Naive thymus-derived CD4-positive, alpha-beta T cell (primary cell): ENCODE measurements around the gene TMEM30A. TPM values are rescaled to one million over a fixed set of nuclear protein-coding genes. Genes with fewer than 3 reads are reported as not detected.
A peak's percentile ranks its signal among the peaks of the same experiment; 100 is the strongest.

Experiments
- ATAC-seq: fragments of 150-1000 bp; cut with Tn5 transposase; 2 replicates; pipeline ENCODE4 v1.10.0; 2021; ENCODE audit warnings: mild to moderate bottlenecking, moderate library complexity
- CTCF ChIA-PET: fragments of 350-600 bp; sonication (Branson Sonifier 250); formaldehyde crosslinking; loops from one replicate; lab custom pipeline; 2021; ENCODE audit warnings: antibody characterized with exemption; lab: Charles Lee
- POLR2A ChIA-PET: fragments of 350-600 bp; sonication (Branson Sonifier 250); formaldehyde crosslinking; loops from one replicate; lab custom pipeline; 2021; ENCODE audit warnings: antibody characterized with exemption, inconsistent platforms; lab: Charles Lee
- DNase-seq, 9 donors: peaks; one replicate each; pipeline versions ENCODE4 v3.0.0 to v3.0.0-alpha.2; 2020 to 2022; ENCODE audit warnings: mixed read lengths in 1 of 9
- H3K27ac ChIP-seq: one replicate; pipeline ENCODE4 v1.7.0; 2013; ENCODE audit warnings: mild to moderate bottlenecking, low read depth, low read length, moderate library complexity
- H3K27me3 ChIP-seq, 2 donors: one replicate each; pipeline ENCODE4 v1.7.0; 2013; ENCODE audit warnings: low read length in 2 of 2, mild to moderate bottlenecking in 2 of 2, moderate library complexity in 2 of 2; ENCODE audit not compliant: control insufficient read depth in 2 of 2, insufficient read depth in 2 of 2
- H3K36me3 ChIP-seq, 3 experiments: 1 replicate in 2 of 3; 2 replicates in 1 of 3; pipeline ENCODE4 v1.7.0; 2013; ENCODE audit warnings: low read length in 3 of 3, mild to moderate bottlenecking in 3 of 3, moderate library complexity in 1 of 3; ENCODE audit not compliant: insufficient read depth in 3 of 3, control insufficient read depth in 2 of 3
- H3K4me1 ChIP-seq, 2 donors: one replicate each; pipeline ENCODE4 v1.7.0; 2013; ENCODE audit warnings: low read length in 2 of 2, mild to moderate bottlenecking in 2 of 2, moderate library complexity in 1 of 2; ENCODE audit not compliant: control insufficient read depth in 2 of 2, insufficient read depth in 2 of 2
- H3K4me3 ChIP-seq: 2 replicates; pipeline ENCODE4 v1.7.0; 2013; ENCODE audit warnings: mild to moderate bottlenecking, low read length
- H3K9me3 ChIP-seq, 3 experiments: 1 replicate in 2 of 3; 2 replicates in 1 of 3; pipeline ENCODE4 v1.7.0; 2013; ENCODE audit warnings: low read length in 3 of 3; ENCODE audit not compliant: control insufficient read depth in 2 of 3
- H3K27ac Mint-ChIP-seq, 9 donors: one replicate each; pipeline ENCODE4 v1.8.0; 2020 to 2022; ENCODE audit warnings: mixed read lengths in 9 of 9, mild to moderate bottlenecking in 8 of 9, moderate library complexity in 5 of 9, inconsistent platforms in 2 of 9
- H3K27me3 Mint-ChIP-seq, 5 donors: one replicate each; pipeline ENCODE4 v1.8.0; 2021 to 2022; ENCODE audit warnings: mixed read lengths in 5 of 5, mild to moderate bottlenecking in 1 of 5
- H3K36me3 Mint-ChIP-seq, 5 donors: one replicate each; pipeline ENCODE4 v1.8.0; 2020 to 2022; ENCODE audit warnings: mixed read lengths in 5 of 5, mild to moderate bottlenecking in 3 of 5, inconsistent platforms in 1 of 5
- H3K4me1 Mint-ChIP-seq, 7 donors: one replicate each; pipeline ENCODE4 v1.8.0; 2020 to 2022; ENCODE audit warnings: mixed read lengths in 7 of 7, mild to moderate bottlenecking in 3 of 7, inconsistent platforms in 1 of 7
- H3K4me3 Mint-ChIP-seq, 10 donors: one replicate each; pipeline ENCODE4 v1.8.0; 2020 to 2022; ENCODE audit warnings: mild to moderate bottlenecking in 10 of 10, mixed read lengths in 10 of 10, moderate library complexity in 6 of 10, inconsistent platforms in 2 of 10
- H3K9me3 Mint-ChIP-seq, 11 donors: one replicate each; pipeline ENCODE4 v1.8.0; 2020 to 2022; ENCODE audit warnings: mixed read lengths in 11 of 11, mild to moderate bottlenecking in 4 of 11, inconsistent platforms in 1 of 11, moderate library complexity in 1 of 11
- intact Hi-C, 2 donors: fragments of 100-400 bp; cut with micrococcal nuclease; formaldehyde crosslinking; loops; one replicate each; pipeline ENCODE4 v1.15.1; 2023
- polyA plus RNA-seq, 2 donors: library from polyadenylated mRNA; unstranded; fragments of 300-500 nt; fragmentation: Illumina TruSeq; gene quantifications; one replicate each; pipeline ENCODE4 v1.2.3, GENCODE V29; 2021
- total RNA-seq, 6 experiments: library from RNA in 5 of 6; stranded (reverse) in 5 of 6; gene quantifications; 1 replicate in 5 of 6; 2 replicates in 1 of 6; pipeline ENCODE4 v1.2.3 and lab custom pipeline; 2021 to 2026

TMEM30A gene
- total and polyA plus RNA-seq, 7 experiments from 2014 or later = 26.7 to 91.4 (median 40.6) TPM

DNA sequence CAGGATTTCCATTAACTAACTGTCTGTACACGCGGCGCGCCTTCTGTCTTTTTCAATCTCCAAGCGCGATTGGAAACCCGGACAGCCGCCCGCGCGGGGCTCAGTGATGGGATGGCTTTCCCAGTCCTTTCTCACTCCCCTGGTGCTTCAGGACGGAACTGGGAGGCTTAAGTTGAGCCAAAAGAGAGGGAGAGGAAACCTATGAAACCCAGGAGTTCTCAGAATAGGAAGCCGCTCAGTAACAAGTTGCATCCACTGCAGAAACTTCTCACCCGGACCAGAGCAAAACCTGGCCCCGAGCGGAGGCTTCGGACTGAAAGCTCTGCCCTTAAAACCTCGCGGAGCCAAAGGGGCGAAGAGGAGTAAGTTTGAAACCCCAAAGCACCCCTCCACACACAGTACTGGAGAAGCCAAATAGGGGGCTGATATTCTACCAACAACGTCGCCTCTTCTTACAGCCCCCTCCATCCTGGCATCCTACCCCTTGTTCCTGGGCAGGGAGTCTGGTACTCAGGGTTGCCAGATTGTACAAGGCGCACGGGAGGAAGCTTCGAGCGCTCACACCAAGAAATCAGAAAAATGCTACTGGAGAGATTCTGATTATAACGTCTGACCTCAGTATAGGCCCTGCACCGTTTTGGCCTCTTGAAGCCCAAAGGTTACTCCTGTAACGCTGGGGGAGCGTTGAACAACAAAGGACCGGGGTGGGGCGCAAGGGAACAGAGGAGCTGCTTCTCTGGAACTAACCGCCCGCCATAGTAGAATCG, 77.8 kb downstream of the TMEM30A start:
- H3K27ac Mint-ChIP-seq = no peak overlapping the region
- intact Hi-C loops = loop anchor here in 1 of 2 donors (5.0 to 10.0 kb wide), 3 partner anchors 632 to 1529 kb away; no protein-coding TSS in a partner anchor
- H3K4me1 ChIP-seq = peaks cover 24 to 45% of the 10 kb centered on the region in 2 donors

GRCh38 chr6:75205776-75206575, 78.6 kb downstream of the TMEM30A start, which contains the start of gene COL12A1:
Gene COL12A1, minus strand, starts transcription at chr6:75206053. Its CDS starts 3,261 bp downstream, at chr6:75202792.
- no peaks in the 10 kb centered on the region for H3K9me3 ChIP-seq
- H3K4me1 ChIP-seq = peaks cover 24 to 45% of the 10 kb centered on the region in 2 donors
- CTCF ChIA-PET = interaction anchor here (1.1 to 1.4 kb wide), 2 partner anchors 34 to 1467 kb away, joined by 4 read pairs; no protein-coding TSS in a partner anchor
- no peak for ATAC-seq
- peak within 1 kb of the TSS; percentile 77 to 92 (median 80) for H3K4me3 Mint-ChIP-seq
- H3K27ac Mint-ChIP-seq = peak within 1 kb of the TSS in 1 of 9 donors; percentile 62
- intact Hi-C loops = loop anchor here in 1 of 2 donors (5.0 to 10.0 kb wide), 3 partner anchors 631 to 1529 kb away; no protein-coding TSS in a partner anchor
- H3K27me3 ChIP-seq = peaks cover 4 to 34% of the 10 kb centered on the region in 2 donors
- H3K27ac ChIP-seq = no peak within 1 kb of the TSS
- H3K9me3 Mint-ChIP-seq = peaks cover 0 to 2% (median 0%) of the 10 kb centered on the region in 11 donors
- H3K36me3 ChIP-seq = no peaks in the 10 kb centered on the region
- POLR2A ChIA-PET = no interaction called here
- peaks cover 43 to 65% (median 60%) of the 10 kb centered on the region in 7 donors for H3K4me1 Mint-ChIP-seq
- peak in 1 of 9 donors; percentile 7 for DNase-seq
- H3K4me3 ChIP-seq = peak within 1 kb of the TSS; percentile 33
- peaks cover 0 to 11% (median 0%) of the 10 kb centered on the region in 5 donors for H3K36me3 Mint-ChIP-seq
- H3K27me3 Mint-ChIP-seq = peaks cover 84 to 94% (median 87%) of the 10 kb centered on the region in 5 donors

More for the DNA sequence above, 77.8 kb downstream of the TMEM30A start:
- no peaks in the 10 kb centered on the region for H3K9me3 ChIP-seq
- peak overlapping the region; percentile 70 to 92 (median 80) for H3K4me3 Mint-ChIP-seq
- DNase-seq = no peak
- no peaks in the 10 kb centered on the region for H3K36me3 ChIP-seq
- POLR2A ChIA-PET = no interaction called here
- H3K4me1 Mint-ChIP-seq = peaks cover 43 to 69% (median 61%) of the 10 kb centered on the region in 7 donors
- H3K4me3 ChIP-seq = peak overlapping the region; percentile 33
- peaks cover 0 to 2% (median 0%) of the 10 kb centered on the region in 11 donors for H3K9me3 Mint-ChIP-seq
- no peak overlapping the region for H3K27ac ChIP-seq
- H3K36me3 Mint-ChIP-seq = peaks cover 0 to 11% (median 0%) of the 10 kb centered on the region in 5 donors
- peaks cover 82 to 92% (median 84%) of the 10 kb centered on the region in 5 donors for H3K27me3 Mint-ChIP-seq
- CTCF ChIA-PET = interaction anchor here (1.1 kb wide), 1 partner anchor 34 kb away, joined by 4 read pairs; no protein-coding TSS in a partner anchor
- no peak for ATAC-seq
- peaks cover 4 to 29% of the 10 kb centered on the region in 2 donors for H3K27me3 ChIP-seq

DNA sequence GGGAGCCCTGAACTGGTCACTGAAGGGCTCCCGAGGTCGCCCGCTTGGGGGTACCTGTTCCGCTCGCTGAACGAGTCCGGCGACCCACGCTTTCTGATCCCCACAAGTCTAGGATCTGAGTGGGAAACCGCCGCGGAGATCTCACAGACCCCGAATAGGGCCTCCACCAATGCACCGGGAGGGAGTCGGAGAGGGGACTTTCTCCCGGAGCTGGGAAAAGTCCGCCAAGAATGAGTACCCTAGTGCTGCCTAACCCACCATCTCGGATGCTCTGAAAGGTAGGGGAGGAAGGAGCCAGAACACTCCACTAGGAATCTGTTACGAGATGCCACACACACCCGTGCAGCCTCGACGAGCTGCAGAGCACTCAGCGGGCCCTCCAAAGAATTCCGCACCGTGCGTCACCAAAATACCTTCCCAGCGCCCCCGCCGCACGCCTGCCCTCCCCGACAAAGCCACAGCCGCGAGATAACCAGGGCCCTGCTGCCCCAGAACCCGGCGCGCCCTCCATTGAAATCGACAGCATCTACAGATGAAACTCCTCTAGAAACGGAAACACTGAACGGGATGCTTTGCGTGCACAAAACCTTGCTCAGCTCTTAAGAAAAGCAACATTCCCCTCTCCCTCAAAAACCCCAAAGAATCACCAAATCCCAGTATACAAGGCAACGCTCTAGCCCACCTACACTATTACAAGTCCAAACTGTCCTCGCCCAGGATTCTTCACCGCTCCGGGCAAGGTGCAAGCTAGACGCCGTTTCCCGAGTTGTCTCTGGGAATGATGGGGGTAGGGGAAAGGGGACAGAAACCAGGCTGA, 79.4 kb downstream of the TMEM30A start:
- ChIA-PET POLR2A (no interaction called here), CTCF (interaction anchor here (1.4 kb wide), 1 partner anchor 1467 kb away, joined by 4 read pairs; no protein-coding TSS in a partner anchor)
- H3K9me3 ChIP-seq = no peaks in the 10 kb centered on the region
- Mint-ChIP-seq H3K36me3 (peaks cover 0 to 11% (median 0%) of the 10 kb centered on the region in 5 donors), H3K27ac (peak overlapping the region in 1 of 9 donors; percentile 62), H3K27me3 (peaks cover 83 to 92% (median 87%) of the 10 kb centered on the region in 5 donors), H3K9me3 (peaks cover 0 to 2% (median 0%) of the 10 kb centered on the region in 11 donors), H3K4me3 (peak overlapping the region; percentile 70 to 92 (median 80)), H3K4me1 (peaks cover 43 to 65% (median 60%) of the 10 kb centered on the region in 7 donors)
- ATAC-seq = no peak
- intact Hi-C loops = loop anchor here in 1 of 2 donors (5.0 to 10.0 kb wide), 3 partner anchors 630 to 1528 kb away; no protein-coding TSS in a partner anchor
- no peak overlapping the region for H3K27ac ChIP-seq
- peaks cover 24 to 45% of the 10 kb centered on the region in 2 donors for H3K4me1 ChIP-seq
- no peaks in the 10 kb centered on the region for H3K36me3 ChIP-seq
- peak in 1 of 9 donors; percentile 13 for DNase-seq
- H3K4me3 ChIP-seq = peak overlapping the region; percentile 33
- H3K27me3 ChIP-seq = peaks cover 4 to 34% of the 10 kb centered on the region in 2 donors

- POLR2A ChIA-PET = interaction anchor here (0.7 kb wide), 1 partner anchor 16 kb away, joined by 3 read pairs; no protein-coding TSS in a partner anchor
- H3K4me1 Mint-ChIP-seq = peaks cover 43 to 65% (median 60%) of the 10 kb centered on the region in 7 donors
- peak overlapping the region; percentile 33 for H3K4me3 ChIP-seq
Observed at GRCh38 chr6:75204217-75204958, 80.2 kb downstream of the TMEM30A start.

GRCh38 chr6:75203721-75204120, 80.9 kb downstream of the TMEM30A start:
- DNase-seq (no peak), ATAC-seq (no peak)
- no peaks in the 10 kb centered on the region for H3K36me3 ChIP-seq
- peaks cover 20 to 43% of the 10 kb centered on the region in 2 donors for H3K4me1 ChIP-seq
- H3K4me3 ChIP-seq = no peak overlapping the region
- peaks cover 0 to 11% (median 0%) of the 10 kb centered on the region in 5 donors for H3K36me3 Mint-ChIP-seq
- intact Hi-C loops = loop anchor here in 1 of 2 donors (10.0 kb wide), 2 partner anchors 629 to 859 kb away; no protein-coding TSS in a partner anchor
- H3K27me3 ChIP-seq = peaks cover 4 to 35% of the 10 kb centered on the region in 2 donors
- H3K9me3 Mint-ChIP-seq = peaks cover 0 to 2% (median 0%) of the 10 kb centered on the region in 11 donors
- H3K27ac ChIP-seq = no peak overlapping the region
- peaks cover 38 to 60% (median 55%) of the 10 kb centered on the region in 7 donors for H3K4me1 Mint-ChIP-seq
- H3K27ac Mint-ChIP-seq = no peak overlapping the region
- H3K27me3 Mint-ChIP-seq = peaks cover 77 to 91% (median 86%) of the 10 kb centered on the region in 5 donors
- no peaks in the 10 kb centered on the region for H3K9me3 ChIP-seq
- H3K4me3 Mint-ChIP-seq = peak overlapping the region in 9 of 10 donors; percentile 18 to 86 (median 64)
- CTCF ChIA-PET = interaction anchor here (0.6 to 1.7 kb wide), 4 partner anchors 8 to 1537 kb away, joined by 3 to 7 read pairs (median 4); no protein-coding TSS in a partner anchor
- POLR2A ChIA-PET = interaction anchor here (0.7 to 0.8 kb wide), 2 partner anchors 17 to 1680 kb away, joined by 3 read pairs; no protein-coding TSS in a partner anchor

More at GRCh38 chr6:75204217-75204958, 80.2 kb downstream of the TMEM30A start:
- Mint-ChIP-seq H3K4me3 (peak overlapping the region; percentile 60 to 92 (median 80)), H3K9me3 (peaks cover 0 to 2% (median 0%) of the 10 kb centered on the region in 11 donors), H3K27ac (no peak overlapping the region), H3K36me3 (peaks cover 0 to 11% (median 0%) of the 10 kb centered on the region in 5 donors), H3K27me3 (peaks cover 82 to 93% (median 92%) of the 10 kb centered on the region in 5 donors)
- Histone ChIP-seq H3K27ac (no peak overlapping the region), H3K27me3 (peaks cover 4 to 34% of the 10 kb centered on the region in 2 donors), H3K4me1 (peaks cover 24 to 45% of the 10 kb centered on the region in 2 donors), H3K36me3 (no peaks in the 10 kb centered on the region), H3K9me3 (no peaks in the 10 kb centered on the region)
- DNase-seq (no peak), ATAC-seq (no peak)
- intact Hi-C loops = loop anchor here in 1 of 2 donors (10.0 kb wide), 2 partner anchors 630 to 860 kb away; no protein-coding TSS in a partner anchor
- CTCF ChIA-PET = interaction anchor here (1.4 kb wide), 1 partner anchor 1466 kb away, joined by 4 read pairs; no protein-coding TSS in a partner anchor
